ENCODE measurements around the gene KBTBD2.

- TF ChIP-seq EZH2phosphoT487 (IDR thresholded peaks at IDR 0.05; ENCODE audit: insufficient read depth, low read depth) (no peak), EZH2 (IDR thresholded peaks at IDR 0.05; ENCODE audit: insufficient read depth, poor library complexity, severe bottlenecking) (no peak)
These were observed 3.1 kb downstream of the KBTBD2 start for GRCh38 chr7:32888505-32888904.
